ENCODE data around the gene IQSEC1.

Gene IQSEC1

DNA sequence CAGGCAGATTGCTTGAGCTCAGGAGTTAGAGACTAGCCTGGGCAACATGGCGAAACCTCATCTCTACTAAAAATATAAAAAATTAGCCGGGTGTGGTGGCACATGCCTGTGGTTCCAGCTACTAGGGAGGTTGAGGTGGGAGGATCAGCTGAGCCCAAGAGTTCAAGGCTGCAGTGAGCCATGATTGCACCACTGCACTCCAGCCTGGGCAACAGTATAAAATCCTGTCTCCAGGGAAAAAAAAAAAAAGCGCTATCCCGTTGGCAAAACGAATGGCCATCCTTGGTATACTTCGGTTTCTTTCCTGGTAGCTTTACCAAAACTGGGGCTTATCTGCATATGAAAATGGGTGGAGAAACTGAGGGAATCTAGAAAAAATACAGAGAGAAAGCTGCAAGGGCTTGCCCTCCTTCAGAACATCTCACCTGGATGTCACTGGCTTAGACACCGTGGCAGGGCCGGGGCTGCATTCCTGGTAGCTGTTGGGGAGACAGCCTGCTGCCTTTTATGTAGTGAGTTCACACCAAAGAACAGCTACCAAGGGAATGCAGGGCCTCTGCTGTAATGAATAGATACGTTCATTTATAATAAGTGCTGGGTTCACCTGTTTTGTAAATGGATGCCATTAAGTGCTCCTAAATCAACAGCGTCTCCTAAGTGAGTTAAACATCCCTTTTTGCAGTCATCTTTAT is 96.0 kb downstream of the IQSEC1 start:
- no peaks in the 10 kb centered on the region for H3K9me3 Mint-ChIP-seq
- H3K27me3 Mint-ChIP-seq (ENCODE audit: low read depth): no peaks in the 10 kb centered on the region
- H3K4me1 Mint-ChIP-seq (ENCODE audit: low read depth): peaks cover 14% of the 10 kb centered on the region
- H3K36me3 Mint-ChIP-seq (ENCODE audit: low read depth): peaks cover 8% of the 10 kb centered on the region
- H3K27ac Mint-ChIP-seq: no peak overlapping the region
- no peak overlapping the region for H3K4me3 Mint-ChIP-seq

DNA sequence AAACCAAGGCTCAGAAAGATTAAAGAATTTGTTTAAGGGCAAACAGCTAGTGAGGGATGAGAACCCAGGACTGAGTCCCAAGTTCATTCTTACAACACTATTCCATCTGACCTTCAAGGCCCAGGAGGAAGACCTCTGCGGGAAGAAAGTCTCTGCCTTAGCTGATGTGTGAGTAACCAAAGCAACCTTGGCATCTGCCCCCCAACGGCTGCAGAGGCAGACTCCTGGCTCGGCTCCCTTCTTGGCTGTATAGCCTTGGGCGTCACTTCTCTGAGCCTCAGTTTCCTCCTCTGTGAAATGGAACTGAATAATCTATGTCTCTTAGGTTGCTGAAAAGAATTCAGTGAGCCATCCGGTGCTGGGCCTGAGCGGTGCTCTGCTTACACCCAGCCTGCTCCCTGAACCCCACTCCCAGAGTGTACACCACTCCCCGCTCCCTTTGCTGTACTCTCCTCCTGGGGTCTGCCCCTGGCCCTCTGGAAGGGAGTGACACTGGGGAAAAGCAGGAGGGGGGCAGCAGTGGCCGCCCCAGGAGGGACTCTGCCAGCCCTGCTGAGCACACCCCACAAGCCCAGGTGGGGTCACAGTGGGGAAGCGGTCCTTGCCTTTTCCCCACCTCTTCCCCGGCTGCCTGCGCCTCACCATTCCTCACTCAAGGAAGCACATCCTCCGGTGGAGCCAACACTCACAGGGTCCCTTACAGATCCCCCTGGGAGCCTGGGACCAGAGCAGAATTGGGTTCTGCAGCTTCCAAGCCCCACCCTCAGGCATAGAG is 97.3 kb downstream of the IQSEC1 start:
- H3K27ac Mint-ChIP-seq: no peak overlapping the region

DNA sequence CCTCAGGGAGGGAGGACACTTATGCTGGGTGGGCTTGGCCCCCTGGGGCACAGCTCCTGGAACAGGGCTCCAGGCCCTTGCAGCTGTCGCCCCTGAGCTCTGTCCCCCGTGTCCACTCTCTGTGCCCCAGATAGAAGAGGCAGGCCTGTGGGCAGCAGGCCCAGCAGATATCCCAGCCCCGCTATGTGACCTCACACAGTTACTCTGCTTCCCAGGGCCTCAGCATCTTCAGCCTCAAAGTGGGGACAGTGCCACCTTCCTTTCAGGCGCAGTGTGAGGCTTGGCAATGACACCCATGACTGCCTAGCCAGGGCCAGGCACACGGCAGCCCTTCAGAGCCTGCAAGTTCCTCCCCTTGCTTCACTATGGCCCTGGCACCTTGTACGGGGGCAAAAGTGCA is 98.4 kb downstream of the IQSEC1 start:
- Mint-ChIP-seq H3K4me3 (no peak overlapping the region), H3K4me1 (ENCODE audit: low read depth) (peaks cover 8% of the 10 kb centered on the region), H3K27ac (no peak overlapping the region), H3K36me3 (ENCODE audit: low read depth) (peaks cover 10% of the 10 kb centered on the region), H3K9me3 (no peaks in the 10 kb centered on the region), H3K27me3 (ENCODE audit: low read depth) (no peaks in the 10 kb centered on the region)

More for the DNA sequence above, 97.3 kb downstream of the IQSEC1 start:
- Mint-ChIP-seq H3K36me3 (ENCODE audit: low read depth) (peaks cover 10% of the 10 kb centered on the region), H3K4me1 (ENCODE audit: low read depth) (peaks cover 7% of the 10 kb centered on the region), H3K9me3 (no peaks in the 10 kb centered on the region), H3K4me3 (no peak overlapping the region), H3K27me3 (ENCODE audit: low read depth) (no peaks in the 10 kb centered on the region)

DNA sequence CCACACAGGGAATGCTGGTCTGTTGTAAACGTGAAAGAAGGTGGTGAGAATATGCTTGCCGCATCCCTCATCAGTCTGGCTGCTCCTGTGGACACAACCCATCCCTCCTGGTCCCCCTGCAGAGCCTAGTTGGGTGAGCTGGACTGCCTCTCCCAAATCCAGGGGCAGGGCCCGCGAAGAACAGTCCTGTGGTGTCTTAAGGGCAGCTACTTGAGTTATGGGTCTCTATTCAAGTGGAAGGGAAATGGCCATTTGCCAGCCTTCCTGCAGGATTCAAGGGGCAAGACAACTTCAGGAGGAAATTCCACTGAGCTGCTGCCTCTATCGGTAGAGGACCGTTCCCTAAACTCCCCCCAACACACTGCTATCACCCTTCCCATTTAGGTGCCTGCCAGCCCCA is 98.9 kb downstream of the IQSEC1 start:
- H3K4me1 Mint-ChIP-seq (ENCODE audit: low read depth): peaks cover 8% of the 10 kb centered on the region
- no peaks in the 10 kb centered on the region for H3K9me3 Mint-ChIP-seq
- no peaks in the 10 kb centered on the region for H3K27me3 Mint-ChIP-seq (ENCODE audit: low read depth)
- H3K36me3 Mint-ChIP-seq (ENCODE audit: low read depth): peaks cover 11% of the 10 kb centered on the region
- H3K27ac Mint-ChIP-seq: no peak overlapping the region
- H3K4me3 Mint-ChIP-seq: no peak overlapping the region

DNA sequence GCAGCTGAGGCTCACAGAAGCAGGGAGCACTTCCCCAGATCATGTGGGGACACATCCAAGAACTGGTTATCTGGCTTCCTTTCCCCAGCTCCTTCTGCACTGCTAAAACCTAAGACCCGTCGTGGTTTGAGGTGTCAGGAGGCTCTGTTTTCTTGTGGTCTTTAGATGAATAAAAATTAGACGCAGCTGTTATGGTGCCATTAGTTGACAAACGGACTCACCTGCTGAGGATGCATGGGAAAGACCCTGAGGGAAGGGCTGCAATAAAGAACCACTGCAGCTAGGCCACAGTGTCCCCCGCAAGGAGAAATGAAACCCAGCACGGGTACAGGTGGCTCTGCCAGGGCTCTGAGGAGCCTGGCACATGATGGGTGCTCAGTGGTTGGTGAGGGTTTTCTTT is 99.4 kb downstream of the IQSEC1 start:
- Mint-ChIP-seq H3K27ac (no peak overlapping the region), H3K9me3 (no peaks in the 10 kb centered on the region), H3K4me3 (no peak overlapping the region), H3K36me3 (ENCODE audit: low read depth) (peaks cover 12% of the 10 kb centered on the region), H3K4me1 (ENCODE audit: low read depth) (peaks cover 12% of the 10 kb centered on the region), H3K27me3 (ENCODE audit: low read depth) (no peaks in the 10 kb centered on the region)

DNA sequence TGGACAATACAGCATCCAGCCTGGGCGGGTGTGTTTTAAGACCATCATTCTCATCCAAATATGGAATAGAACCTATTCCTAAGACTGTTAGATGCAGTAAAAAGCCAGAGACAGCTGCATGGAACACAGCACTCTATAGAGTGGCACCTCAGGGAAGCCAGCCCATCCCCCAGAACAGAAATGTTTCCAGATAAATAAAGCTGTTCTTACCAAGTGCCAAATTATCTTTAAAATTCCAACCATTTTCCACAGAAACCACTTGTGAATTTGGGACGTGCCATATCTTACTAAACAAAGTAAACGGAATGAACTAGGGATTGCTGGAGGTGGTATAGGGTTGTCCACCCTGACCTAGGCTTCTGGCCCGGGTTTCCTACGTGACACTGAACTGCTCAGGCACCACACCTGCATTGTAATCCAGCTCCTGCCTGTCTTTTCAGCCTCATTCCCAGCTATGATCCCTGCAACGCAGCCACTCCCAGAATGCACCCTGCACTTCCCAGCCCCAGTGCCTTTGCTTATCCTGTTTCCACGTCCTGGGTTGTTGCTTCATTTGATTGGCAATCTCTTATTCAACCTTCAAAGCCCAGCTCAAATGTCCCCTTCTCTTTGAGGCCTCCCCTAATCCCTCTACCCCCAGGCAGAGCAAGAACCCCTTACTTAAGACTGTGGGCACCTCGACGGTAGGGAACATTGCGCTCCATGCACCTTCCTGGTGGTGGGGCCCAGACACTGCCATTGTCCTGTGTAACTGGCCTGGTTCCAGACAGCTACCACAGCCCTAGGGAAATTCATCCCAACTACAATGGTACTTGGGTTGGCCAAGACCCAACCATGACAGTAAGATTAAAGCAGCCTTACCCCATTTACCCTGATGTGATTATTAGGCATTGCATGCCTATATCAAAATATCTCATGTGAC is 100.2 kb downstream of the IQSEC1 start:
- Mint-ChIP-seq H3K27ac (no peak overlapping the region), H3K4me3 (no peak overlapping the region), H3K9me3 (no peaks in the 10 kb centered on the region), H3K27me3 (ENCODE audit: low read depth) (no peaks in the 10 kb centered on the region), H3K36me3 (ENCODE audit: low read depth) (peaks cover 15% of the 10 kb centered on the region), H3K4me1 (ENCODE audit: low read depth) (peaks cover 16% of the 10 kb centered on the region)

DNA sequence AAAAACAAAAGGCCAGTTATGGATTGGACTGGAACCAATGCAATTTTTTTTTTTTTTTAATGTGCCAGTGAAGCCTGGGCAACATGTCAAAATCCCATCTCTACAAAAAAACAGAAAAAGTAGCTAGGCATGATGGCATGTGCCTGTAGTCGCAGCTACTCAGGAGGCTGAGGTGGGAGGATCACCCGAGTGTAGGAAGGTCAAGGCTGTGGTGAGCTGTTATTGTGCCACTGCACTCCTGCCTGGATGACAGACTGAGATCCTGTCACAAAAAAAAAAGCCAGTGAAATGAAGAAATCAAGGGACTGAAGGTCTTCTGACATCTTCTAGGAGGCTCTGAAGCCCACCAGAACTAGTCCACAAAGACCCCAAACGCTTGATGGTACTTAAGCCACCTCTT is 101.2 kb downstream of the IQSEC1 start:
- Mint-ChIP-seq H3K36me3 (ENCODE audit: low read depth) (peaks cover 15% of the 10 kb centered on the region), H3K9me3 (no peaks in the 10 kb centered on the region), H3K4me3 (no peak overlapping the region), H3K4me1 (ENCODE audit: low read depth) (peaks cover 19% of the 10 kb centered on the region), H3K27me3 (ENCODE audit: low read depth) (no peaks in the 10 kb centered on the region), H3K27ac (no peak overlapping the region)

DNA sequence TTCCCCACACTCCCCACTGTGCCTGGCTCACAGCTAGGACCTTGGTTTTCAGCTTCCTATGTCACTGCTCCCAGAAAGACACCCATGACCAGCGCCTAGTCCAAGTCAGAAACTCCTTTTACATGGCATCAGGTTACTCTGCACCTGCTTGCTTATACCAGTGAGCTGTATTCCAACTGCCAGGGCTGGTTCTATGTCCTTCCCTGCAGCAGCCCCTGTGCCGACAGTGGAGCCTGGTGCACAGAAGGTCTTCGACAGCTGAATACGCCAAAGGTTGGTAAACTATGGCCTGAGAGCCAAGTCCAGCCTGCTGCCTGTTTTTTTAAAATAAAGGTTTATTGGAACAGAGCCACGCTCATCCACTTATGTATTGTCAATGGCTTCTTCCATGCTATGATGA is 102.5 kb downstream of the IQSEC1 start:
- H3K36me3 Mint-ChIP-seq (ENCODE audit: low read depth): peaks cover 11% of the 10 kb centered on the region
- peaks cover 31% of the 10 kb centered on the region for H3K4me1 Mint-ChIP-seq (ENCODE audit: low read depth)
- no peak overlapping the region for H3K27ac Mint-ChIP-seq
- no peaks in the 10 kb centered on the region for H3K9me3 Mint-ChIP-seq
- no peak overlapping the region for H3K4me3 Mint-ChIP-seq
- no peaks in the 10 kb centered on the region for H3K27me3 Mint-ChIP-seq (ENCODE audit: low read depth)

DNA sequence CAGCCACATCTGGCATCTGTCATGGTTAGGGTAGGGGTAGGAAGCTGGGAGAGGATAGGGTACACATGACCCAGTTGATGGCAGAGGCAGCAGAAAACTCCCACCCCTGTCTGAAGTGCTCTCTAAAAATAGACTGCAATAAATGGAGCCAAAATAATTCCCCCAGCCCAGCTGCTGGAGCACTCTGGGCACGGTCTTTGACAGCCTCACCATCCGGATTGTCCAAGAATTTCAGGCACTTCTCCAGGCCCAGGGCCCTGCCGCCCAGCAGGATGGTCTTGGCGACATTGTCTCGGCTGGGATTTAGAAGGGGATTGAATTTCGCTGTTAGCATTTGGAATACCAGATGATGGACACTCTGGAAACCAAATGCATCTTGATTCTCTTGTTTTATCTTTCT is 103.7 kb downstream of the IQSEC1 start:
- H3K4me3 Mint-ChIP-seq: no peak overlapping the region
- H3K36me3 Mint-ChIP-seq (ENCODE audit: low read depth): peaks cover 11% of the 10 kb centered on the region
- H3K27me3 Mint-ChIP-seq (ENCODE audit: low read depth): no peaks in the 10 kb centered on the region
- H3K4me1 Mint-ChIP-seq (ENCODE audit: low read depth): peaks cover 35% of the 10 kb centered on the region
- H3K9me3 Mint-ChIP-seq: no peaks in the 10 kb centered on the region
- no peak overlapping the region for H3K27ac Mint-ChIP-seq

DNA sequence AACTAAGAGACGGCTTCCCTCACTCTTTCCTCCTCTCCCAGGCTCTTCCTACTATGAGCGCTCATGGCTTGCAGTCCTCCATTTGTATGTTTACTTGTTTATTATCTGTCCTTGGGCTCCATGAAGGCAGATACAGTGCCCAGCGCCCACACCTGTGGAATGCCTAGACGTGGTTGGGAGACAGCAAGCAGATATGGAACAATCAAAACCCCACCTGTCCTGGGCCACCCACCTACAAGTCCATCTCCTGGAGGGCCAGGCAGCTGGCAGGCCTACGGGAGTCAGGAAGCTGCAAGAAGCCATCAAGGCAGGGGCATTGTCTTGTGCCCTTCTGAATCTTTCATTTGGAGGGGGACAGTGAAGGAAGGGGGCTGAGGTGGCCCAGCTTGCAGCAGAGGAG is 104.7 kb downstream of the IQSEC1 start:
- H3K27me3 Mint-ChIP-seq (ENCODE audit: low read depth): no peaks in the 10 kb centered on the region
- H3K4me1 Mint-ChIP-seq (ENCODE audit: low read depth): peaks cover 43% of the 10 kb centered on the region
- no peak overlapping the region for H3K27ac Mint-ChIP-seq
- H3K9me3 Mint-ChIP-seq: no peaks in the 10 kb centered on the region
- H3K36me3 Mint-ChIP-seq (ENCODE audit: low read depth): peaks cover 11% of the 10 kb centered on the region
- peak overlapping the region; percentile 41 for H3K4me3 Mint-ChIP-seq

DNA sequence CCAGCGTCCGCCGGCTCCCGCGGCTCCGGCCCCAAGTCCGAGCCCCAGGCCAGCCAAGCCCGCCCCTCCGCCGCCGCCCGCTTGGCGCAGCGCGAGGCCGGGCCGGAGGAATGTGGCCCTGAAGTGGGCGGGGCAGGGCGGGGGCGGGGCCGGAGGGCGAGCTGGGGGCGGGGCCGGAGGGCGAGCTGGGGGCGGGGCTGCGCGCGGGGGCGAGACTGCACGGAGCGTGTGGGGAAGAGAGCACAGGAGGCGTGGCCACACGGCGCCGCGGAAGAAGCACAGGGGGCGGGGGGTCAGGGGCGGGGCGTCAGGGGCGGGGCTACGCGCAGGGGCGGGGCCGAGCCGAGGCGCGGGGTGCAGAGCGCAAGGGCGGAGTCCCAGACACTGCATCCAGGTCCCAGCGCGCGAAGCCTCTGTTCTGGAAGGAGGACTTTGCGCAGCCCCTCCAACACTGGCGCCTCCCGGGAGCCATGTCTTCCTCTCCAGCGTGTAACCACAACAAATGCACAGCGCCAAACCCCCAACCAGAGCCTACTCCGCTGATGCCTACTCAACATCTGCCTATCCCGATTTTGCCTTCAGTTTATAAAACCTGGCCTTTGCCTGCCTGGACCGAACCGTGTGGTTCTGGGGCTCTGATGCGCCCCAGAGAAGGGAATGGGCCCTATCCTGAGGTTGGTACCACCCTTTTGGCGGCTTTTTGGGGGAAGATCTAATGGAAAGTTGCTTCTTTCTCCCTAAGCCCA is 105.5 kb downstream of the IQSEC1 start:
- H3K27me3 Mint-ChIP-seq (ENCODE audit: low read depth): no peaks in the 10 kb centered on the region
- H3K9me3 Mint-ChIP-seq: no peaks in the 10 kb centered on the region
- peaks cover 11% of the 10 kb centered on the region for H3K36me3 Mint-ChIP-seq (ENCODE audit: low read depth)
- H3K4me1 Mint-ChIP-seq (ENCODE audit: low read depth): peaks cover 50% of the 10 kb centered on the region
- no peak overlapping the region for H3K27ac Mint-ChIP-seq
- H3K4me3 Mint-ChIP-seq: peak overlapping the region; percentile 63

DNA sequence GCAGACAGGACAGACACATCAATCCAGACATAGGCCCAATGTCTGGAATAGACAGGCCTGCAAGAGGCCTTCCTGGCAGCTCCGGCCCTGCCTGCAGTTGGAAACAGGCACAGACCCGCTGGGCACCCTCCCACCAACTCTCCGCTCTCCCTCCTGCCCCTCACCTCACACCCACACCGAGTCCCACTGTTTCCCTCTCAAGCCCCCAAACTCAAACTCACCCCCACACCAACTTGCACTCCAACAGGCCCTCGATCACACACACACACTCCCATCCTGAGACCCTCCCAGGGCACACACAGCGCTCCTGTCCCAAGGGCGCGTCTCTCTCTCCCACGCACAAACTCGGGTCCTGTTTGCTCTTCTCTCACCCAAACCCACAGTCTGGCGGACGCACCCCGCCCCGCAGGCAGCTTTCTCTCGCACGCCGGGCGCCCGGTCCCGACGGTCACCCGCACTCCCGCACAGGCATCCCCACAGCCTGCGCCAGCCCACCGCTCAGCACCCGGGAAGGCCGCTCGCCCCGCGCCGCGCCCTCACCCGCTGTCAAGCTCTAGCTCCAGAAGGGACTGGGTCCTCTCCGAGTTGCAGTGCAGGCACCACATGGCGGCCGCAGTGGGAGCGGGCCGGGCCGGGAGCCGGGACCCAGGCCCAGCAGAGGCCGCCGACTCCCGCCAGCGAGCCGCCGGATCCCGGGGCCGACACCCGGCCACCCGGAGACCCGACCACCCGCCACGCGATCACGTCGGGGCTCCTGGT is 106.2 kb downstream of the IQSEC1 start:
- no peak overlapping the region for H3K27ac Mint-ChIP-seq
- peaks cover 55% of the 10 kb centered on the region for H3K4me1 Mint-ChIP-seq (ENCODE audit: low read depth)
- peaks cover 13% of the 10 kb centered on the region for H3K36me3 Mint-ChIP-seq (ENCODE audit: low read depth)
- H3K9me3 Mint-ChIP-seq: no peaks in the 10 kb centered on the region
- H3K27me3 Mint-ChIP-seq (ENCODE audit: low read depth): no peaks in the 10 kb centered on the region
- peak overlapping the region; percentile 67 for H3K4me3 Mint-ChIP-seq

DNA sequence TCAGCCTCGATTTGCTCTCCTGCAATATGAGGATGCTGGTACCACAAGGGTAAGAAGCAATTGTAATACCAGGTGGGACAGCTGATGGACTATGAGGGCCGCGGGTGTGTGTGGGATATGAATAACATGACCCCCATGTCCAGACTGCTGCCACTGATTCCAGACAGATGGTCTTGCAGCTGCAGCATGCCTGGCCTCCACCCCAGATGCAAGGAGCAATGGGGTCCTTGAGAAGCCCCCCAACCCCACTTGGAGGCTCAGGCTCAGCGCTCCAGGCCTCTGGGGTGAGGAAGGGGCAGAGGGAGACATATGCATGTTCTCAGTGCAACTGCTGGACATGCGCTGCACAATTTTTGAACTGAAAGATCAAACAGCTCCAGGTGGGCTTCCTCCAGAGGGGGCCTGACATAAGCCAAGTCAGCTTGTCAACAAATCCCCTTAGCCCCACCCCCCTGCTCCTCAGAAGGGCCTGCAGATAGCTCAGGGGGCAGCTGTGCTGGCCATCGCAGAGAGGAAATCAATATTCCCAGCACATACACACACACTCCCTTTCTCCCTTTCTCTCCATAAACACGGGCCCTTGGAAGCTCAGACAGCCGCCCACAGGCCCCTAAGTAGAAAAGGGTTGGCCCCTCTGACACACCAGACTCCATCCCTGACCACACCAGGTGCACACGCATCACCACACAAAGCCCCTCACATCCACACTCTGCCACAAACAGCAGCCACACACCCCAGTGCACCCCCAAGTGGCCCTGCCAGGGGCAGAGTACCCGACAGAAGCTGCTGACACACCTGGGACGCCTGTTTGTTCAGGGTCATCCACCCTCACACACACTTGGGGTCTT is 107.0 kb downstream of the IQSEC1 start:
- H3K4me1 Mint-ChIP-seq (ENCODE audit: low read depth): peaks cover 62% of the 10 kb centered on the region
- peaks cover 16% of the 10 kb centered on the region for H3K36me3 Mint-ChIP-seq (ENCODE audit: low read depth)
- no peaks in the 10 kb centered on the region for H3K27me3 Mint-ChIP-seq (ENCODE audit: low read depth)
- no peaks in the 10 kb centered on the region for H3K9me3 Mint-ChIP-seq
- no peak overlapping the region for H3K27ac Mint-ChIP-seq
- H3K4me3 Mint-ChIP-seq: peak overlapping the region; percentile 67
